Hematopoietic multipotent progenitor cell treated with erythropoietin and hydrocortisone succinate and interleukin-3 and kit ligand, for 6 days (in vitro differentiated cells): ENCODE data around the gene ASIC2.
A peak's percentile ranks its signal among the peaks of the same experiment; 100 is the strongest.

ENCODE experiments used
- DNase-seq: peaks from one replicate; pipeline ENCODE4 v3.0.0-alpha.2; 2015

The ASIC2 gene

GRCh38 chr17:33055171-33055611, 237.9 kb downstream of the ASIC2 start:
- no peak for DNase-seq

GRCh38 chr17:33054412-33054811, 238.7 kb downstream of the ASIC2 start:
- no peak for DNase-seq

- no peak for DNase-seq
Observed at GRCh38 chr17:33053676-33054075, 239.4 kb downstream of the ASIC2 start.

- no peak for DNase-seq
Observed at GRCh38 chr17:33052856-33053255, 240.2 kb downstream of the ASIC2 start.

- DNase-seq: no peak
Observed at GRCh38 chr17:33050611-33051140, 242.4 kb downstream of the ASIC2 start.

GRCh38 chr17:33049781-33050414, 243.2 kb downstream of the ASIC2 start:
- peak; percentile 71 for DNase-seq

- DNase-seq: no peak
Observed at GRCh38 chr17:33046361-33047255, 246.5 kb downstream of the ASIC2 start.

GRCh38 chr17:33045216-33045615, 247.9 kb downstream of the ASIC2 start:
- no peak for DNase-seq

- no peak for DNase-seq
Observed at GRCh38 chr17:33044771-33045170, 248.3 kb downstream of the ASIC2 start.

GRCh38 chr17:33040461-33040860, 252.6 kb downstream of the ASIC2 start:
- no peak for DNase-seq

- no peak for DNase-seq
Observed at GRCh38 chr17:33039874-33040273, 253.2 kb downstream of the ASIC2 start.

GRCh38 chr17:33038740-33039139, 254.4 kb downstream of the ASIC2 start:
- DNase-seq: peak; percentile 61

GRCh38 chr17:33033176-33033575, 259.9 kb downstream of the ASIC2 start:
- no peak for DNase-seq

GRCh38 chr17:33028778-33029177, 264.3 kb downstream of the ASIC2 start:
- DNase-seq: no peak

GRCh38 chr17:33028061-33028460, 265.0 kb downstream of the ASIC2 start:
- DNase-seq: no peak

- DNase-seq: no peak
Observed at GRCh38 chr17:33024688-33025486, 268.2 kb downstream of the ASIC2 start.

- DNase-seq: no peak
Observed at GRCh38 chr17:33023790-33024189, 269.3 kb downstream of the ASIC2 start.

GRCh38 chr17:33021731-33022408, 271.2 kb downstream of the ASIC2 start:
- DNase-seq: no peak

- DNase-seq: no peak
Observed at GRCh38 chr17:33019161-33019890, 273.8 kb downstream of the ASIC2 start.

- DNase-seq: no peak
Observed at GRCh38 chr17:33017366-33017765, 275.7 kb downstream of the ASIC2 start.

- no peak for DNase-seq
Observed at GRCh38 chr17:33016920-33017319, 276.2 kb downstream of the ASIC2 start.
